NCI-H524 (cell line): Measurements from ENCODE around the gene CLIC3.
A peak's percentile ranks its signal among the peaks of the same experiment; 100 is the strongest.

Source experiments
- DNase-seq, 2 experiments: peaks; one replicate each; lab custom pipeline; 2025; lab: John Stamatoyannopoulos, UW

The CLIC3 gene

GRCh38 chr9:136980669-136981478 is 15.5 kb downstream of the CLIC3 start:
- DNase-seq: no peak

DNA sequence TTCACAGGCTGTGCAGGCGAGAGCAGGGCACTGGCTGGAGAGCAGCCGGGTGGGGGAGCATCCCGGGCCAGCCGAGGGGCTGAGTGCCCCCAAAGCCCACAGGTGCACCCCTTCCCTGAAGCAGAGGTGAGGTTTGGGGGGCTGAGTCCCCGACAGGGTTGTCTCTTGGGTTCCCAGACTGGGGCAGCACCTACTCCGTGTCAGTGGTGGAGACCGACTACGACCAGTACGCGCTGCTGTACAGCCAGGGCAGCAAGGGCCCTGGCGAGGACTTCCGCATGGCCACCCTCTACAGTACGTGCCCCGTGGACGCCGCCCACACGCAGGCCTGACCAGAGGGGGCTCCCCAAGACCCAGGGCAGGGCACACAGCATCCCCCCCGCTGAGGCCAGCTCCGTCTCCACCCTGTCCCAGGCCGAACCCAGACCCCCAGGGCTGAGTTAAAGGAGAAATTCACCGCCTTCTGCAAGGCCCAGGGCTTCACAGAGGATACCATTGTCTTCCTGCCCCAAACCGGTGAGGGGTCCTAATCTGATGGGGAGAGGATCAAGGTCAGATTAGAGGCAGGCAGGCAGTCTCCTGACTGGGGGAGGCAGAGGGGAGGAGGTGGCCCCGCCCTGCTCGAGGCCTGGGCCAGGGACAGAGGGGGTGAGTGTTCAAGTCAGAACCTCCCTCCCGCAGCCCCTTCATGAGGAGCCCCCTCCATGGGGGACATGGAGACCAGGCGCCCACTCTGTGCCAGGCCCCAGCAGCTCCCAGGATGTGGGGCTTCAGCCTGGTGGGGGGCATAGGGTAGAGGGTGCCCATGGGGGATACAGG is 16.4 kb downstream of the CLIC3 start:
- DNase-seq: no peak

DNA sequence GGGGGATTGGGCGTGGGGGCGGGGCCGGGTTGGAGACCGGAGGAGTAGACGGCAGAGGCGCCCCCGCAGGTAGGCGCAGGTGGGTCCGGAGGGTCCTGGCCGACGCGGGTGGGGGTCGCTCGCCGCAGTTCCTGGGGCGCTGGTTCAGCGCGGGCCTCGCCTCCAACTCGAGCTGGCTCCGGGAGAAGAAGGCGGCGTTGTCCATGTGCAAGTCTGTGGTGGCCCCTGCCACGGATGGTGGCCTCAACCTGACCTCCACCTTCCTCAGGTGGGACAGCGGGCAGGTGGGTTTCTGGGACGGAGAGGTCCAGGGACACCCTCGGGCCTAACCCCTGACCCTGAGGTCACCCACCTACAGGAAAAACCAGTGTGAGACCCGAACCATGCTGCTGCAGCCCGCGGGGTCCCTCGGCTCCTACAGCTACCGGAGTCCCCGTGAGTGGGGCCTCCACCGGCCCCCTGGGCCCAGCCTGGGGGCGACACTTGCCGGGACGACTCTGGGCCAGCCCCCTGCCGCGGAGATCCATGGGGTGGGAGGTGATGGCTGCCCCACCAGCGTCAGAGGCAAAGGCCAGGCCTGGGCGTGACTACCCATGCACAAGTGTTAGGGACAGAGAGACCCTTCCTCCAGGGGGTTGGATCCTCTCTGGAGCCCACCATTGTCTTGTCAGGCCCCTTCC is 17.4 kb downstream of the CLIC3 start:
- DNase-seq: no peak

GRCh38 chr9:136978073-136978864 is 18.1 kb downstream of the CLIC3 start:
- peak in 1 of 2 experiments; percentile 35 for DNase-seq

GRCh38 chr9:136977649-136978072 is 18.7 kb downstream of the CLIC3 start:
- no peak for DNase-seq

- no peak for DNase-seq
Measured at GRCh38 chr9:136977223-136977622, 19.1 kb downstream of the CLIC3 start, which contains the start of gene PTGDS. PTGDS (plus strand) TSS chr9:136977504; CDS start chr9:136977579, 75 bp downstream.

- peak in 1 of 2 experiments; percentile 27 for DNase-seq
Measured at GRCh38 chr9:136975644-136976043, 20.7 kb downstream of the CLIC3 start.

GRCh38 chr9:136974817-136975535 is 21.4 kb downstream of the CLIC3 start:
- no peak for DNase-seq

DNA sequence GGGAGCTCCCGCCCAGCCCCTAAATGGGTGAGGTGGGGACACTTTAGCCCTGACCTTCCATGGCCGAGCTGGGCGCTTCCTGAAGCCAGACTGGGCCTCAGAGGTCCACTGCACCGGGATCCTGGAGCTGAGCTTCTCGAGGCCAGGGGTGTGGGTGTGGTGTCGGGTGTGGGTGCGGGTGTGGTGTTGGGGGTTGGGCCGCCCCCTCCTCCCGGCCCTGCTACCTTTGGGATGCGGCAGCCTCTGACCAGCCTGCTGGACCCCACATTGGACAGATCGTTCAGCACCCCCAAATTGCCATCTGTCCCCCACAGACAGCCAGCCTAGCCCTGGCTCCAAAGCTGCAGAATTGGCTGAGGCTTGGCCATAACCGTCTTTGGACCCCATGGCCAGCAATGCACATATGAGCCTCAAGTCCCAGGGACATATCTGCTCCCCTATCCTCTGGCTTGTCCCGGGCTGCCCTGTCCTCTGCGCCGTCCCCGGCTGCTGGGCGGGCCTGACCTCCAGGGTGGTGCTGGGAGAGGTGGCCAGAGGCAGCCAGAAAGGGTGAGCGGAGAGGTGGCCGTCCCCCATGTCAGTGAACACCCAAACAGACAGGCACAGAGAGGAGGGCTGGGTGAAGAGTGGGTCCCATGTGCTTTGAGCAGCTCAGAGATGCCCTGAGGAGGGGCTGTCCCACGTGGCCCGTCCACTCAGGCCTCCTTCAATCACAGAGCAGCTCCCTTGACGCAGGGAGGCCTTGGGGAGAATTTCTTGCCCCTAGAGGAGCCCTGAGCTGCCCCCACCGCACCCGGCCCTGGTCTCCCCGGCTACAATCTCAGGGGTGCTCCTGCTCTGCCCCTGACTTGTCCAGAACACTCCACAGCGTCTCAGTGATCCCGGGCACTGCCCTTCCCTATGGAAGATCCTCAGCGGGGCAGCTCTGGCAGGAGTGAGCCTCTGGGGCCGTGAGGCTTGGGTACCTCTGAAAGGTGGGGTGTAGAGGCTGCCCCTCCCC is 22.4 kb downstream of the CLIC3 start:
- no peak for DNase-seq

DNA sequence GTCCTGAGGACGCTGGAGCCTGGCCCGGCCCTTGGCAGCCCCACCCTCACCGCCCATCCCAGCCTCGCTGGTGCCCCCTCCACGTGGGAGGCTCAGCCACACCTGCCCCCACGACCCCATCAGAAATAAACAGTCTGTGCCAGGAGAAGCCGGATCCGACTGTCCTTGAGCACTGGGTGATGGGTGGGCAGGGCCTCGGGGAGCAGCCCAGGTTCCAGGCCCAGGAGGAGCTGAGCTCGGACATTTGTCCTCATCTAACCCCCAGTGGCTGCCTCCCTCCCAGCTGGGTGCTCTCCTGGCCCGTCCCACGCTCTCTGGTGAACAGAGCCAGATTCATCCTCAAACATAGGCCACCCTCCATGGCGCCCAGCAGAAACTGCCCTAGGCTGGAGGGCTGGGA is 23.6 kb downstream of the CLIC3 start:
- no peak for DNase-seq

- no peak for DNase-seq
Measured at GRCh38 chr9:136972335-136972734, 24.0 kb downstream of the CLIC3 start.

GRCh38 chr9:136971746-136972145 is 24.6 kb downstream of the CLIC3 start:
- DNase-seq: no peak

- DNase-seq: no peak
Measured at GRCh38 chr9:136970361-136970760, 26.0 kb downstream of the CLIC3 start.

DNA sequence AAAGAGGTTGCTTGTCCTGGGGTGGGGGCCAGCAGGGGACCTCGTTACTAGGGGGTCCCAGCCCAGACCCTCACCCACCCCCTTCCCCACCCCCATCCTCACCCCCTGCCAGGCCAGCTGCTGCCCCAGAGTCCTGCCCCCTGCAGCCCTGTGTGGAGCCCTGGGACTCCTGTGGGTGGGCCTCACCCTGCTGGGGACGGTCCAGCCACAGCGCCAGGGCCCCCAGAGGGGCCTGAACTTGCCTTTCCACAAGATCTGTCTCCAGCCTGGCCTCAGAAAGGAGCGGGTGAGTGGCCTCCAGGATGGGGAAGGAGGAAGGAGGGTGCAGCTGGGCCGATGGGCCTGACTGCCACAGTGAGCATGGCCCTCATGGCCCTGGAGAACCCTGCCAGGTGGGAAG is 26.6 kb downstream of the CLIC3 start:
- DNase-seq: no peak

- no peak for DNase-seq
Measured at GRCh38 chr9:136969150-136969549, 27.2 kb downstream of the CLIC3 start.

GRCh38 chr9:136968333-136969127 is 27.8 kb downstream of the CLIC3 start:
- DNase-seq: peak in 1 of 2 experiments; percentile 19

- no peak for DNase-seq
Measured at GRCh38 chr9:136965771-136966484, 30.4 kb downstream of the CLIC3 start.

- DNase-seq: no peak
Measured at GRCh38 chr9:136964833-136965422, 31.4 kb downstream of the CLIC3 start.
